Glutamatergic neuron (in vitro differentiated cells): ENCODE data around the gene PEPD. TPM values are rescaled to one million over a fixed set of nuclear protein-coding genes. Genes with fewer than 3 reads are reported as not detected.

Experiments used
- DNase-seq: peaks from one replicate; pipeline ENCODE4 v3.0.0; 2022
- H3K27ac Mint-ChIP-seq: one replicate; pipeline ENCODE4 v1.8.0; 2020; ENCODE audit warnings: mild to moderate bottlenecking, mixed read lengths, inconsistent platforms; ENCODE audit not compliant: unreplicated experiment
- H3K27me3 Mint-ChIP-seq: one replicate; pipeline ENCODE4 v1.8.0; 2020; ENCODE audit warnings: mild to moderate bottlenecking, moderate library complexity, mixed read lengths, inconsistent platforms; ENCODE audit not compliant: unreplicated experiment
- H3K36me3 Mint-ChIP-seq: one replicate; pipeline ENCODE4 v1.8.0; 2020; ENCODE audit warnings: mild to moderate bottlenecking, mixed read lengths, inconsistent platforms; ENCODE audit not compliant: unreplicated experiment
- H3K4me1 Mint-ChIP-seq: one replicate; pipeline ENCODE4 v1.8.0; 2020; ENCODE audit warnings: mild to moderate bottlenecking, low read depth, mixed read lengths, inconsistent platforms; ENCODE audit not compliant: unreplicated experiment
- H3K4me3 Mint-ChIP-seq: one replicate; pipeline ENCODE4 v1.8.0; 2020; ENCODE audit warnings: mild to moderate bottlenecking, mixed read lengths, inconsistent platforms; ENCODE audit not compliant: unreplicated experiment
- H3K9me3 Mint-ChIP-seq: one replicate; pipeline ENCODE4 v1.8.0; 2020; ENCODE audit warnings: mild to moderate bottlenecking, moderate library complexity, mixed read lengths, inconsistent platforms; ENCODE audit not compliant: unreplicated experiment
- CTCF ChIP-seq: fragments of 200-600 bp; sonication (generic); IDR thresholded peaks from one replicate; pipeline ENCODE4 v1.5.0; 2021; ENCODE audit not compliant: partially characterized antibody, unreplicated experiment
- total RNA-seq: library from RNA; stranded (reverse); fragmentation: NEBNext Ultra II Directional; extraction: Animal tissue kit (Norgen Biotek cat#: 25700); gene quantifications from one replicate; pipeline ENCODE4 v1.2.1, GENCODE V29; 2021; ENCODE audit not compliant: unreplicated experiment

The PEPD gene
- total RNA-seq, 1 donor from 2014 or later: 93.3 TPM

DNA sequence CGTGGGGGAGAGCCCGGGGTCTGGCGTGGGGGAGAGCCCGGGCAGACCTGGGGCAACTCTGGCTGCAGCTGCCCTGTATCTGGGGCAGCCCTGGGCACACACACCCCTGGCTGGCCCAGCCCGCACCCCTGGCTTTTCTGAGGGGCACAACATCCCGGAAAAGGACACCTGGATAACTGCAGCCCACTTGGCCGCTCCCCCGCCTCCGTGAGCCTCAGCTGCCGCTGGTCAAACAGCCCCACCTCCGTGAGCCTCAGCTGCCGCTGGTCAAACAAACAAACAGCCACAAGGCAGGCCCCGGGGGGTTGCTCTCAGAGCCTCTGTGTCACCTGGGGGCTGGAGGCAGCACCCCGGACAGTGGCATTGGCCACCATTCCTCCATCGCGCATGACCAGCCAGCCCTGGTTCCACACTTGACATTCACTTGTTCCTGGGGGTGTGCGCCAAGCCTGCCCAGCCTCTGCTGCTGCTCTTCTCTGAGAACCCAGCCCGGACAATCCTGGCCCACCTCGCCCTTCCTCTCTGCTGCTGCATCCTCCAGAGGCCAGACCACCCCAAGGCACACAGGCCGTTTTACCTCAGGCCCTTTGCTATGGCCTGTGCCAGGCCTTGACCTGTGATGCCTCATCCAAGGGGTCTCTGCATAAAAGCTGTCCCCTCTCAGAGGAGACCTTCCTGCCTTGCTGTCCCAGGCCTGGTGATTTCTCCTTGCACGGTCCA, 128.1 kb downstream of the PEPD start:
- H3K9me3 Mint-ChIP-seq: peaks cover 12% of the 10 kb centered on the region
- peaks cover 5% of the 10 kb centered on the region for H3K4me1 Mint-ChIP-seq
- H3K27ac Mint-ChIP-seq: no peak overlapping the region
- TF ChIP-seq CTCF: no peak
- no peaks in the 10 kb centered on the region for H3K36me3 Mint-ChIP-seq
- H3K27me3 Mint-ChIP-seq: peaks cover 6% of the 10 kb centered on the region
- DNase-seq: peak; percentile 55
- peak overlapping the region; percentile 17 for H3K4me3 Mint-ChIP-seq

GRCh38 chr19:33392341-33393285, 129.0 kb downstream of the PEPD start:
- Mint-ChIP-seq H3K27ac (no peak overlapping the region), H3K4me3 (no peak overlapping the region), H3K36me3 (no peaks in the 10 kb centered on the region), H3K9me3 (peaks cover 9% of the 10 kb centered on the region), H3K27me3 (peaks cover 6% of the 10 kb centered on the region), H3K4me1 (peaks cover 5% of the 10 kb centered on the region)
- no peak for TF ChIP-seq CTCF
- DNase-seq: peak; percentile 28

DNA sequence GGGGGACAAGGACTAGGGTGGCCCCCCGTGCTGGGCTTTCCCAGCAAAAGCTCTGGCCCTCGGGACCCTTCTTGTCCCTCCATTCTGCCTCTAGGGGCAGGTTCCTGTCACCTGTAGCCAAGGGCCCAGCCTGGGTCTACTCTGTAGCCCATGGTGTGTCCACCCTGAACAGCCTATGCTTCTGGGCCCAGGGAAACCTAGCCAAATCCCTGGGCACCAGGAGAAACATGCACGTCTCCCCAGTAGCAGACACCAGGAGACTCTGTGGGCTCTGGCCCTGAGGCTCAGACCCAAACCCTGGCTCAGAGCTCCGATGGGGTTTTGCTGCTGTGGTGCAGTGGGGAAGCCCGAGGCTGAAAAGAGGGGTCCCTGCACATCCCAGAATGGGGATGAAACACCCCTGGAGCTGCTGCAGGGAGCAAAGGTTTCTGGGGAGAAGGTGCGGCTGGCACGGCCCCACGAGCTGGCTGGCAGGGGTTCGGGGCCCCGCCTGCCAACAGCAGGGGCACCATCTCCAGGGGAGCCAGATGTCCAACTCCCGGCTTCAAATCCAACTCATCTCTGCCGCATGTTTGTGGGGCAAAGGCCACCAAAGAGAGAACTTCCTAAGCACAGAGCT, 129.9 kb downstream of the PEPD start:
- no peaks in the 10 kb centered on the region for H3K36me3 Mint-ChIP-seq
- no peak overlapping the region for H3K27ac Mint-ChIP-seq
- no peak for DNase-seq
- TF ChIP-seq CTCF: no peak
- peaks cover 6% of the 10 kb centered on the region for H3K27me3 Mint-ChIP-seq
- peaks cover 9% of the 10 kb centered on the region for H3K9me3 Mint-ChIP-seq
- H3K4me3 Mint-ChIP-seq: no peak overlapping the region
- H3K4me1 Mint-ChIP-seq: peaks cover 12% of the 10 kb centered on the region

GRCh38 chr19:33390908-33391630, 130.5 kb downstream of the PEPD start:
- no peak for DNase-seq
- peaks cover 6% of the 10 kb centered on the region for H3K27me3 Mint-ChIP-seq

More at GRCh38 chr19:33390908-33391630, 130.5 kb downstream of the PEPD start:
- no peak overlapping the region for H3K27ac Mint-ChIP-seq
- H3K4me3 Mint-ChIP-seq: no peak overlapping the region
- no peaks in the 10 kb centered on the region for H3K36me3 Mint-ChIP-seq
- H3K9me3 Mint-ChIP-seq: peaks cover 8% of the 10 kb centered on the region
- no peak for TF ChIP-seq CTCF
- peaks cover 16% of the 10 kb centered on the region for H3K4me1 Mint-ChIP-seq
